Stimulated activated CD4-positive, alpha-beta T cell treated with anti-CD3 and anti-CD28 coated beads, Interleukin-1b, Interleukin-23, amount 100 ng/mL, for 4 hours (primary cell): ENCODE results near the gene CDCA7L.
"Not testable (repeated sequence)": the region's sequence is repeated elsewhere in the genome, so short reads cannot be mapped to it uniquely, and the experiment has no call there.

Experiments
- DNase-seq, 2 donors: peaks; one replicate each; pipeline ENCODE4 v3.0.0-alpha.2; 2020; ENCODE audit warnings: low read depth in 2 of 2

CDCA7L gene

DNA sequence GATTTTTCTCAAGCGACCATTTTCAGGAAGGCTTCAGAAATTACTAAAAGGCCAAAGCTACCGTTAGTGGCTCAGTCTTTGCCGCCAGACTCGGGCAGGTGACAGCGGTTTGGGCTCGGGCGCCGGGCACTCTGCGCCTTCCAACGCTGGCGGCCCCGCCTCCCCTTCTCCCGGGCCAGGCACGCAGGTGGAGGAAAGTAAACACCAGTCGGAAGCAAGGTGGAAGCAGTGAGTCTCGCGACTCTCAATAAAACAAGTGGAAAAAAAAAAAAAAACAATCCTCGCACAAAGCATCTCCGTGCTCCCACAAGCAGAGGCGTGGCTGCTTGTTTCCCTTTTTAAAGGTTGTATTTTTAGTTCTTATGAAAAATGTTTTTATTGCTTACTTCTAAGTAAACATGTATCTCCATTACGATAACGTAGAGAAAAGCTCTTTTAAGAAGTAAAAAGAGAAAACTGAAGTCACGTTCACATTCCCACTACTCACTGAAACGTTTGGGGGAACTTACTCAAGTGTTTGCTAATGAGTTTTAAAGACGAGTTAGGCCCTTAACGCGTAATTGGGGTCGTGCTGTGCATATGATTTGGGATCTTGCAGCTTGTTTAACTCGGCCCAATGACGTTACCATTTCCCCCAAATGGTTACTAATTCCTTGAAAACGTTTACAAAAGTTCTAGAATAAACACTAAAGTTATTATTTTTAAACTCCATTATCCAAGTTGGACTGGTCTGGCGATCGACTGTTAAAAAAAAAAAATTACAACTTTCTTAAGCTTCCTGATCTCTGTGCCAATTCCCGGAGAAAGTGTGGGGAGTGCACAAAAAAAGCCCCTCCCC, 864 bp downstream of the CDCA7L start:
- DNase-seq = peak; percentile 21 to 25

- DNase-seq = no peak
These were observed 2.3 kb downstream of the CDCA7L start for GRCh38 chr7:21943436-21943835.

DNA sequence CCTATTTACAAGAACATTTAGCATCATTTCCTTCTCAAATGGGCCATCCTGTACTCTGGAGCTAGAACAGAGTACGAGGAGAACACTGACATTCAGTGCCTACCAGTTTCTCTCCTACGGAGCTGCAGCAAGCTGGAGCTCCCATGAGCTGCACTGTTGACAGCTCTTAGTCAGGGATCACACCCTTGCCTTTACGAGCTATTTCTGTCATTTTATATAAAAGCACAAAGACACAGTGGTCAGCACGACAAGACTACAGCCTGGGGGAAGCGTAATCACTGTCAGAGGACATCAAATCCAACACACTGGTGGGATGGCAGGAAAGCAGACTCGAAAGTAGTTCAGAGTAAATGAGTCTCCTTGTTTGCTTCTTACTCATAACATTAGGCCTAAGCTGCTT, 2.7 kb downstream of the CDCA7L start:
- DNase-seq = no peak

- DNase-seq = no peak
These were observed 4.0 kb downstream of the CDCA7L start for GRCh38 chr7:21941611-21942141.

- no peak for DNase-seq
These were observed 5.8 kb downstream of the CDCA7L start for GRCh38 chr7:21939858-21940372.

DNA sequence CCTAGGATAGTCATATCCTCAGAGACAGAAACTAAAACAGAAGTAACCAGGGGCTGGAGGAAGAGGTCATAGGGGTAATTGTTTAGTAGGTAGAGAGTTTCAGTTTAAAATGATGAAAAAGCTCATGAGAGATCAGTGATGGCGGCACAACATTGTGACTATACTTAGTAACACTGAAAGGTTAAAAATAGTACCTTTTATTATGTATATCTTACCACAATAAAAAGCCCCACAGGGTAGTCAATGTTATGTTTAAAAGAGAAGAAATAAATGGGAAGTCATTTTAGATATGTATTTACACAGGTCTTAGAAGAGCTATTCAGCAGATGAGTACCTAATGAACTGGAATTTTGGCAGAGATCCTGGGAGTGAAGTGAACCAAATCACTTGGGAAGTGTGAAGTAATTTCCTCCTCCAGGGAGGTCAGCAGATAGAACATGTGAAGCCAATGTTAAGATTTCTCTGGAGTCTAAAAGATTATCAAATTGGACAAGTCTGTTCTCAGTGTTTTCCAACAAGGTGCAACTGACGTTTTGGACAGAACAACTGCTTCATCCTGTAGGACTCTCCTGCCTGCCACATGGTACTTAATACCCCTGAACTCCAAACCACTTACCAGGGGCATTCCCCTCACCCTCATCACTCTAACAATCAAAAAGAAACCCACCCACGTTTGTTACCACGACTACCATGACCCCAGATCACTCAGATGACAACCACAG, 6.4 kb downstream of the CDCA7L start:
- no peak for DNase-seq

GRCh38 chr7:21938463-21938862, 7.2 kb downstream of the CDCA7L start:
- DNase-seq = no peak

- no peak for DNase-seq
These were observed 10.9 kb downstream of the CDCA7L start for GRCh38 chr7:21934808-21935207.

GRCh38 chr7:21933293-21933692, 12.4 kb downstream of the CDCA7L start:
- not testable (repeated sequence) for DNase-seq

GRCh38 chr7:21927693-21928092, 18.0 kb downstream of the CDCA7L start:
- DNase-seq = no peak

- no peak for DNase-seq
These were observed 19.3 kb downstream of the CDCA7L start for GRCh38 chr7:21926448-21926847.

GRCh38 chr7:21923658-21924057, 22.0 kb downstream of the CDCA7L start:
- DNase-seq = no peak

DNA sequence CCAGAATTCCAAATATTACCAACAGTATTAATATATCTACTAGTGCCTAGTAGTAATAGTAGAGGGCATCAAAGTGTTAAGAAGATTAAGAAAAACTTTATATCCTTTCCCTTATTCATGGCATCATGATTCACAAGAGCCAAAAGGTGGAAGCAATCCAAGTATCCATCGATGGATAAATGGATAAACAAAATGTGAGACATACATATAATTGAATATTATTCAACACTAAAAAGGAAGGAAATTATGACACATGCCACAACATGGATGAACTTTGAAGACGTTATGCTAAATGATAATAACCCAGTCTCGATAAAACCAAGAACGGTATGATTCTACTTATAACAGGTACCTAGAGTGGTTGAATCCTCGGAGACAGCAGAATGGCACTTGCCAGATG, 23.1 kb downstream of the CDCA7L start:
- no peak for DNase-seq

- no peak for DNase-seq
These were observed 24.8 kb downstream of the CDCA7L start for GRCh38 chr7:21920936-21921335.

GRCh38 chr7:21918216-21918615, 27.5 kb downstream of the CDCA7L start:
- DNase-seq = no peak

GRCh38 chr7:21916629-21917028, 29.1 kb downstream of the CDCA7L start:
- DNase-seq = no peak

DNA sequence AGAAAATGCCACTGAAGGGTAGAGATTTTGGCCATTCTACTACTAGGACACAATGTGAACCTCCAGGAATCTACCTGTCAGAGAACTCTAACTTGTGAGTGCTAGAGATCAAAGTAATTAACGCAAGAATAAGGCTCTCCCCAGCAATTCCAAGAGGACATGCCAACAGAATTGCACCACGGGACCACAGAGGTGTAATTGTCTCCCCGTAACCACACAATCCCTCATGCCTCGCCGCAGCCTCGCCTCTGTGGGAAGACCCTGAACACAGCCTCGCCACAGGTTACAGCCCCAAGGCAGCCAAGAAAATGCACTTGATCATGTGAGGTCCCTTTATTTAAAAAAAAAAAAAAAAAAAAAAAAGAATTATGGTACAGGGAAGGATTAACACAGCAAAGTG, 29.5 kb downstream of the CDCA7L start:
- no peak for DNase-seq

- no peak for DNase-seq
These were observed 30.6 kb downstream of the CDCA7L start for GRCh38 chr7:21915140-21915539.

- no peak for DNase-seq
These were observed 31.0 kb downstream of the CDCA7L start for GRCh38 chr7:21914671-21915070.

DNA sequence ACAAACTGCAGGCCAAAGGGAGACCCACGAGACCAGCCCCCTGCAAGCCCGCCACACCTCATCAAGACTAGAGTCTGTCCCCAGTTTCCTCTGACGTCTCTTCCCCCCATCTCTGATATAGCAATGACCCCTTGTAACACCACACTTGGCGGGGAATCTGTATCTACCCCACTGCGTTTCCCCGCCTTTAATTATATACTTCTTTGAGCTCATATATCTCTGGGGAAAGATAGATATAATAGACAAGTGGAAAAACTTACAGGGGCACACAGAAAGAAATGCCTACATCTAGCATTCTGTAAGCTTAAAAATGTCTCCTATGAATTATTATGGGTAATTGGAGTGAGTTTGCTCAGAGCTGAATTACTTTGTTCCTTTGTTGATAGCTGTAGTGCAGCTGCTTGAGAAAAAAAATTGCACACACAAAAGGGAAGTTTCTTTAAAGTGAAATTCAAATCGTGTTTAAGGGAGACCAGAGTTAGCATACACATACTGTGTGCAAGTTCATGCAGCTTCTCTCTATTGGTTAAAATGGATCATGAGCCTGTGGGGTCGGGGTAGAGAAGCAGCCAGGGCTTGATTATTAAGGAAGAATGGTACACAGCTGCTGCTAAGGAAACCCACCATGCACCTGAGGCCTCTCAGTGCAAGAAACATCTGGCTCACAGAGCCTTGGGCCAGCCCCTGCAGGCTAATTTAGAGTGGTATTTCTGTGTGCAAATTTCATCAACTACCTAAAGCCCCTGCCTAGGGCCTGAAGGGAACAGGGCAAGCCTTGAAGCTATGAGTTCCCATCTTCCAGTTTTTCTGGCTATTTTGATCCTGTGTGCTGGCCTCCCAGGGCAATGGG, 32.5 kb downstream of the CDCA7L start:
- DNase-seq = no peak

DNA sequence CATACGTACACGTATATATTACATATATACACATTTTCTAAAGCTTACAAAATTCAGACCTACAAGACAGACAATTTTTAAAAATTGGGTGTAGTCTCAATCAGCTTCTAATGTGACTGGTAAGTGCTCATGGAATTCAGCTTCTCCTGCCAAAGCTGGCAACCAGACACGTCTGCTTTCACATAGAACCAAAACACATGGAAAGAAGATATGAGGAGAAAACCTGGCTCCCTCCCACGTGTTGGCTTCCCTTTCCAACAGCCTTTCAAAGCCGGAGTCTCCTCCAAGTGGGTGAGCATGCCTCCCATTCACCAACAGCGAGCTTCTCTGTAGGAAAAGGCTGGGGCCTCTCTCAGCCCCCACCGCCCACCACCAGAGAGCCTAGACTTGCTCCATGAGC, 33.4 kb downstream of the CDCA7L start:
- DNase-seq = no peak

- DNase-seq = no peak
These were observed 34.3 kb downstream of the CDCA7L start for GRCh38 chr7:21911341-21911875.
